SJCRH30 (cell line): ENCODE results near the gene PLAGL1. TPM values are rescaled to one million over a fixed set of nuclear protein-coding genes. Genes with fewer than 3 reads are reported as not detected.

Source experiments
- DNase-seq, 2 experiments: peaks; one replicate each; pipeline ENCODE4 v3.0.0-alpha.2; 2015 to 2020
- H3K27ac ChIP-seq: fragments of 250-450 bp; sonication (Bioruptor Pico); 2 replicates; pipeline ENCODE4 v1.5.1; 2020; ENCODE audit warnings: mild to moderate bottlenecking, moderate library complexity
- H3K27me3 ChIP-seq: fragments of 250-450 bp; sonication (Bioruptor Pico); 2 replicates; pipeline ENCODE4 v1.5.1; 2020; ENCODE audit warnings: mild to moderate bottlenecking, moderate library complexity
- H3K36me3 ChIP-seq: fragments of 250-450 bp; sonication (Bioruptor Pico); 2 replicates; pipeline ENCODE4 v1.5.1; 2020; ENCODE audit warnings: mild to moderate bottlenecking, moderate library complexity
- H3K4me1 ChIP-seq: fragments of 250-450 bp; sonication (Bioruptor Pico); 2 replicates; pipeline ENCODE4 v1.5.1; 2020; ENCODE audit warnings: mild to moderate bottlenecking, moderate library complexity
- H3K4me3 ChIP-seq: fragments of 250-450 bp; sonication (Bioruptor Pico); 2 replicates; pipeline ENCODE4 v1.5.1; 2020; ENCODE audit warnings: mild to moderate bottlenecking, moderate library complexity
- H3K9me3 ChIP-seq: fragments of 250-450 bp; sonication (Bioruptor Pico); replicated peaks from 2 replicates; pipeline ENCODE4 v1.5.1; 2020; ENCODE audit warnings: mild to moderate bottlenecking, moderate library complexity
- total RNA-seq: library from RNA; depleted of rRNA; stranded (reverse); fragments of >200 nt; shearing (Covaris generic); gene quantifications from 2 replicates; pipeline ENCODE4 v1.2.3, GENCODE V29; 2014; rRNA removed

PLAGL1 gene
- total RNA-seq, 1 experiment from 2014 or later: 77.2 TPM

GRCh38 chr6:143902827-143903226 lies 105.2 kb downstream of the PLAGL1 start:
- Histone ChIP-seq H3K9me3 (no peaks in the 10 kb centered on the region; the same call in 1 of the 2 replicates), H3K27ac (no peak overlapping the region), H3K27me3 (no peaks in the 10 kb centered on the region), H3K36me3 (no peaks in the 10 kb centered on the region), H3K4me1 (peaks cover 4% of the 10 kb centered on the region; the same call in 1 of the 2 replicates), H3K4me3 (no peak overlapping the region)
- DNase-seq: no peak

- Histone ChIP-seq H3K4me3 (no peak overlapping the region), H3K4me1 (peaks cover 4% of the 10 kb centered on the region; the same call in 1 of the 2 replicates), H3K36me3 (no peaks in the 10 kb centered on the region), H3K9me3 (no peaks in the 10 kb centered on the region; the same call in 1 of the 2 replicates), H3K27me3 (no peaks in the 10 kb centered on the region), H3K27ac (no peak overlapping the region)
- DNase-seq: no peak
Measured at GRCh38 chr6:143901885-143902750, 105.9 kb downstream of the PLAGL1 start.

GRCh38 chr6:143900358-143900757 lies 107.7 kb downstream of the PLAGL1 start:
- no peak for DNase-seq
- H3K36me3 ChIP-seq: no peaks in the 10 kb centered on the region
- H3K27ac ChIP-seq: no peak overlapping the region
- no peaks in the 10 kb centered on the region for H3K9me3 ChIP-seq
- H3K4me3 ChIP-seq: no peak overlapping the region
- H3K4me1 ChIP-seq: peaks cover 4% of the 10 kb centered on the region; the same call in 1 of the 2 replicates
- no peaks in the 10 kb centered on the region for H3K27me3 ChIP-seq

DNA sequence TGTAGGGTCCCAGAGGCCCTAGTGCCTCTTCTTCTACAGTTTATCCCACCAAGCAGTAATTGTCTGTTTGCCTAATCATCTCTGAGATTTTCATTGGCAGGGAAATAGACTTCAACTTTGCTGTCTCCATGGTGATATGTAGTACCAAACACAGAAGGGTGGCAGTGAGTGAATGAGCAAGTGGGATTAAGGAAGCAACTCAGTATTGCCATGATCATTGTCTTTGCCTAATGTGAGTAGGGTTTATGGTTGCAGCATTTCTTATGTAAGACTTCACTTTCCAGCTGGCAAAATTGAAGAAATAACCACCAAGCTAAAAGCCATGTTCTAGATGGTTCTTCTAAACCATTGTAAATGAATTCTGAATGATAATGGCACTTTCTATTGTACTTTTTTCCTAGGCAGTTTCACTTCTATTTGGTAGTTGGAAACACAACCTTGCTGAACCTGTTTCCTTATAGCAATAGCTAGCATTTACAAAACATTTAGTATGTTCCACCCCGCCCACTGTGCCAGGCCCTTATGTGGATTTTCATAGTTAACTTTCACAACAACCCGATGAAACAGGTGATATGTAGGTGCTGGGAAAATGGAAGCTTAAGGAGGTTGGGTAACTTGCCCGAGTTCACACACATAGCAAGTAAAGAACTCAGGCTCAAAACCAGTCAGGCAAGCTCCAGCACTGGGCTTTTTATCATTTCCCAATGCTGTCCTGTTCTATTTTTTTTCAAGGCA lies 111.8 kb downstream of the PLAGL1 start:
- Histone ChIP-seq H3K27me3 (no peaks in the 10 kb centered on the region), H3K4me3 (no peak overlapping the region), H3K27ac (no peak overlapping the region), H3K9me3 (no peaks in the 10 kb centered on the region), H3K4me1 (no peaks in the 10 kb centered on the region), H3K36me3 (no peaks in the 10 kb centered on the region)
- no peak for DNase-seq

- Histone ChIP-seq H3K27me3 (no peaks in the 10 kb centered on the region), H3K4me1 (no peaks in the 10 kb centered on the region), H3K4me3 (no peak overlapping the region), H3K27ac (no peak overlapping the region), H3K9me3 (no peaks in the 10 kb centered on the region), H3K36me3 (no peaks in the 10 kb centered on the region)
- DNase-seq: no peak
Measured at GRCh38 chr6:143894655-143895054, 113.4 kb downstream of the PLAGL1 start.

Other genes with a start within 250 kb of the PLAGL1 start
- 40.6 and 44.8 TPM in 2 replicates for gene LTV1, start 164.9 kb downstream of the PLAGL1 start, total RNA-seq
- gene ZC2HC1B, start 143.8 kb downstream of the PLAGL1 start, total RNA-seq: not detected in 2 replicates
- gene SF3B5, start 87.3 kb upstream of the PLAGL1 start, total RNA-seq: 116 and 118 TPM in 2 replicates
- 16.1 and 16.6 TPM in 2 replicates for gene STX11, start 142.3 kb upstream of the PLAGL1 start, total RNA-seq